Caki2 (cell line): Measurements from ENCODE around the gene OR2T34. TPM values are rescaled to one million over a fixed set of nuclear protein-coding genes. Genes with fewer than 3 reads are reported as not detected.
"Not testable (repeated sequence)": the region's sequence is repeated elsewhere in the genome, so short reads cannot be mapped to it uniquely, and the experiment has no call there.

Experiments
- DNase-seq: peaks from one replicate; pipeline ENCODE4 v3.0.0-alpha.2; 2015; ENCODE audit warnings: low read depth
- in situ Hi-C: cut with HindIII; loops from 2 replicates; pipeline ENCODE4 v1.10.0; 2016; ENCODE audit warnings: low sequenced_read_pairs, low pct_unique_long_range_greater_than_20kb, mixed read lengths
- total RNA-seq: library from RNA; depleted of rRNA; stranded (reverse); fragments of >200 nt; shearing (Covaris generic); gene quantifications from 2 replicates; pipeline ENCODE4 v1.2.3, GENCODE V29; 2014; ENCODE audit warnings: low replicate concordance; rRNA removed

The OR2T34 gene, protein sequence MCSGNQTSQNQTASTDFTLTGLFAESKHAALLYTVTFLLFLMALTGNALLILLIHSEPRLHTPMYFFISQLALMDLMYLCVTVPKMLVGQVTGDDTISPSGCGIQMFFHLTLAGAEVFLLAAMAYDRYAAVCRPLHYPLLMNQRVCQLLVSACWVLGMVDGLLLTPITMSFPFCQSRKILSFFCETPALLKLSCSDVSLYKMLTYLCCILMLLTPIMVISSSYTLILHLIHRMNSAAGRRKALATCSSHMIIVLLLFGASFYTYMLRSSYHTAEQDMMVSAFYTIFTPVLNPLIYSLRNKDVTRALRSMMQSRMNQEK
- not detected in 2 replicates for total RNA-seq

DNA sequence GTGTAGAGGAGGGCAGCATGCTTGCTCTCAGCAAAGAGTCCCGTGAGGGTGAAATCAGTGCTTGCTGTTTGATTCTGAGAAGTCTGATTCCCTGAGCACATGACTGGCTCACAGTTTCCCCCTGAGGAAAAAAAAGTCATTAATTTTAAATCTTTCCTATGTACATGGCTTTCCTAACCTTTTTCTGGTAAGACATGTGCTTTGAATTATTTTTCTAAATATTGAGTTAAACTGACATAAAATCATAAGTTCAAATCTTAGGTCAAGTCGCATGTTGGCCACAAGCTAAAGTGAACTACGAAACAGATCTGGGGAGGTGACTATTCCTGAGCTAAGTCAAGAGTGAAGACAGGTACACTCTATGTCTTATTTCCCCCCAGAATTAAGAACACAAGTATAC lies at the start of gene OR2T34:
OR2T34 (minus strand) TSS at position 101 of the 400 bp plus-strand sequence; CDS start at position 101, 0 bp downstream.
- in situ Hi-C loops, DNase-seq: not testable (repeated sequence)

DNA sequence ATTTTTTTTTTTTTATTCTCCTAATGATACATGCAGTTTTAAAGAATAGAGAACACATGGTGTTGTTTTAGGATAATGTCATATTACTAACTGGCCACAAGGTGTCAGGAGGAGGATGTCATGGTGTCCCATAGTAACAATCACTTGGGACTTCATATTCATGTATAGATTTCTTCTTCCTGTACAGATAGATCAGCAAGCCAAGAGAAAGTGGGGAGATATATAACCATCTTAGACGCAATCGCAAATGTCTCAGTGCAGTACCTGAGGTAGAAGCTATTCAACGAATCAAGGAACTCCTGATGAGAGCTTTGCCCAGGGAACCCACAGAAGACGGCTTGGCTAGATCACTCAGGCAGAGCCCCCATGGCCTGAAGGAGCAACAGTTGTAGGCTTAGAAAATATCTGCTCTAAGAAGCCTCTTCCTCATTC lies 48.0 kb upstream of the OR2T34 start:
- in situ Hi-C loops: no loop called here
- peak; percentile 2 for DNase-seq

DNA sequence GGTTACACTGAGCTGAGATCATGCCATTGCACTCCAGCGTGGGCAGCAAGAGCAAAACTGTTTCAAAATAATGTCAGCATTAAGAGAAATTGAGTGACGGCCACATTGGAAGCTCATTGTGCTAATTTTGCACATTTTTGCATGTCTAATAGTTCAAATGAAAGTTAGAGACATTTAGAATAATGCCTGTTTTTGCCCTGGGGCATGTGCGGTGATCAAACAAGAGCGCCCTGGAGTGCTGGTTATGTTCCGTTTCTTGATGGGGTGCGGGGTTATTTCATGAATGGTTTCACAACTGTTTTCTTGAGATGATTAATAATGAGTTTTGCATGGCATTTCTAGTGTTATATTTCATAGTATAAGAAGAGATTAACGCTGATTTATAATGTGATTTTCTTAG lies 47.2 kb upstream of the OR2T34 start:
- no peak for DNase-seq
- in situ Hi-C loops: no loop called here

DNA sequence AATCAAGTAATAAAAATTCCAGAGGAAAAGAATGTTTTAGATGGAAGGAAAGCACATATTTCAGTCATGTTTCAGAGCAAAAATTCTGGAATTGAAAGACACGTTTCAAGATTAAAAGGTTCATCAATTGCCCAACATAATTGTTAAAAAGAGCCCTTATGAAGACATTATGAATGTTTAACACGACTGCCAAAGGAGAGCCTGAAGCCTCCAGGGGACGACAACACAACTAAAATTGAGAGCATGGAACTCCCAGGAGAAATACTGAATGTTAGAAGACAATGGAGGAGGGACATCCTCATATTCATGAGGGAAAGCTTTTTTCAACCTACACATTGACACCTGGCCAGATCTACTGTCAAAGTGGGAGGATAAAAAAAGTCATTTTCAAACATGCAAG lies 44.3 kb upstream of the OR2T34 start:
- in situ Hi-C loops: no loop called here
- peak; percentile 0 for DNase-seq

DNA sequence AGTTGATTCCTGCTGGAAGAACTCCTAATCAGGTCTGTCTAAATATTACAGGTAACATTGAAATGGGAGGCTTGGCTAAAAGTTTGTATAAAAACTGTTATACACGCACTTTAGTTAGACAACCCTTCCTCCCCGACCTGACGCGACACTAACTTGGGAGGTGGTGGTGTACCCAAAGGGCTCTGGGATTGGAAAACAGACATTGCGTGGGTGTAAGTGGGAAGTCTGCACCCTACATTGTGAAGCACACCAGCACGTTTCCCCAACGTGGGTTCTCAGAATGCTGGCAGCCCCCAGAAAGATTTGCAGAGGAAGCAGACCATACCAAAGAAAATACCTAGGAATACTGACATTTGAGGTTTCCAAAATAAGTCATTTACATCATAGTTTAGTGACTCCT lies 43.6 kb upstream of the OR2T34 start:
- in situ Hi-C loops: no loop called here
- DNase-seq: no peak

DNA sequence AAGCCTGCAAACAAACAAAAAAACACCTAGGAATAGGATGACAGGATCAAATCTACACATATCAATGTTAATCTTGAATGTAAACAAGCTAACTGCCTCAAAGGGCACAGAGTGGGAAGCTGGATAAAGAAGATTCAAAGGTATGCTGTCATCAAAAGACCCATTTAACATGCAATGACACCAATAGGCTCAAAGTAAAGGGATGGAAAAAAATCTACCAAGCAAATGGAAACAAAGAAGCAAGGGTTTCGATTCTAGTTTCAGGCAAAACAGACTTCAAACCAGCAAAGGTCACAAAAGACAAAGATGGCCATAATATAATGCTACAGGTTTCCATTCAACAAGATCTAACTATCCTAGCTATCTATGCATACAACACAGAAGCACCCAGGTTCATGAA lies 39.2 kb upstream of the OR2T34 start:
- DNase-seq: no peak
- in situ Hi-C loops: no loop called here

DNA sequence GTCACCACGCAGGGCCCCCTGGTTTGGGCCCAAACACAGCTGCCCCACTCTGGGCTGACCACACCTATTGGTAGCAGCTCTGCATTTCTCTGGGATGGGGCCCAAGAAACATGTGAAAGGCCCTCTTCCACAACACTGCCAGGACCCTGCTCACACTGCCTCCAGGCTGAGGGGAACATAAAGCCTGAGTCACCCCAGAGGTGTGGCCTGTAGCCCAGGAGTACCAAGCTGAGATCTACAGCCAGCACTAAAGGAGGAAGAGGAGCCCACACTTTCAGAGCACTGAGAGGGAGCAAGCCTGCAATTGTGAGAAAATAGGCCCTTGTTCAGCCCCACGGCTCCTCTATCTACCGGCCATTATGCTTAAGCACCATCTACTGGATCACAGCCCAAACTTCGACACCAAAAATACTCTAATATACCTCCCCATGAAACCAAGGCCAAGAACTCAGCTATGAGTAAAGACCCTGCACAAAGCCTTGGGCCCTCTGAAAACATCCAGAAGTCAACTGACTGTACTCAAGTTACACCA lies 37.4 kb upstream of the OR2T34 start:
- in situ Hi-C loops: no loop called here
- DNase-seq: no peak

DNA sequence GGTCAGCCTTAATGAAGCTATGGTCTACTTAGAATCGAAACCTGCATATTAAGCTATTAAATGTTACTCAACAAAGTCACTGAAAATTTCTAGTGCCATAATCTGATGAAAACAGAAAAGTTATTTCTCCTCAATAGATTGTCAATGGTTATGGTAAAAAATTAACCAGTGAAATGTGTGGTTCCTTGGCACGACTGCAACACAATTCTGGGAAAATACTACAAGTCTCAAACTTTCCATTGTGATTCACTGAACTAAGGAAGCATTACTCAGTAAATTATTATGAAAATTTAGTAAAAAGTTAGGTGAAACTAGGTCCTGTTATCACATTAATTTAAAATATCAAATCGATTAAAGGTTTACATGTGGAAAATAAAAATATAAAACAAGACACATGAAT lies 35.7 kb upstream of the OR2T34 start:
- in situ Hi-C loops: no loop called here
- no peak for DNase-seq

DNA sequence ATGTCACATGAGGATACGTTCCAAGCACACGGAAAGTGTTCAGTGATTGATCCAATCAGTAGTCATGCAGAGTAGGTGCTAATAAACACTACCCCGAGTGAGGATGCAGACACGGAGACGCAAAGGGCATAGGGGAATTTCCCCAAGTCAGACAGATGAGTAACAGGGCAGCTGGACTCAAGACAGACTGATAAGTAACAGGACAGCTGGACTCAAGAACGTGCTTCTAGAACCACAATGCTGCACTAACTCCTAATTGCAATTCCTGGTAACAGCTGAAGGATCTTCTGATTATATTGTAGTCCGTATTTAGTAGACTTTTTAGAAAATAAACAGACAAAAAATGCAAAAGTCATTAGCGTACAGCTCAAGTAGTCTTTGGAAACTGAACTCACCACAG lies 24.8 kb upstream of the OR2T34 start:
- no peak for DNase-seq
- in situ Hi-C loops: no loop called here

DNA sequence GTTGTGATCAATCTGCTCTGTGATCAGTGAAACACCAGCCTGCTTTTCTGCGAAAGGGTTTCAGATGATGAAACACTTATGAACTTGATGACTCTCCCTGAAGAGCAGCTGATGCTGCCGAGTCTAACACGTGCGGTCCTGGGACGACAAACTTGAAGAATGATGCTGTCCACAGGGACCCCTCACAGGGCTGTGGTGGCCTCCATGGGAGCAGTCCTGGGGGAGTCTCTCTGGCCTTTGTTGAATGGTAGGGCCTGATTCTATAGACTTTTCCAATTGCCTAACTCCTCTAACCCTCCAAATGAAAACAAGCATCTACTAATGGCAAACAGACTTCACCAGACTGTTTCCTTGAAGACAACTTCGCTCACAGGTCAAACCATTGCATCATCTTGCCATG lies 23.0 kb upstream of the OR2T34 start, which contains the start of gene OR2T10:
OR2T10 (minus strand) TSS at position 112 of the 400 bp plus-strand sequence. CDS start 3,932 bp downstream, outside the sequence.
- no peak for DNase-seq
- in situ Hi-C loops: no loop called here

DNA sequence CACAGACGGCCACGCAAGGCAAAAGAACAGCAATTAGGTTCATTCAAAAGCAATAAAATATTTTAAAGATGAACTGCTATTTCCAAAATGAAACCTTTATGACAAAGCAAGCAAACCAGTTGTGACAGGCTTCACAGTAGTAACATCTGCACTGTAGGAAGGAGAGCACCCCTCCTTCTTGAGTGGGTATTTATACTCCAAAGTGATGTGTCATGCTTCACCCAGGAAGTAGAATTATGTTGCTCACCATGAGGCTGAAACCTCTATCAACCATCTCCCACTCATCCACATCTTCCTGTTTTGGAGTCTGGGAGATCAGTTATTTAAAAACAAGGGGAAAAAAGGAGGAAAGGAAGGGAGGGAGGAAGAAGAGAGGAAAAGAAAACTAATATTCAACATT lies 22.1 kb upstream of the OR2T34 start:
- in situ Hi-C loops: no loop called here

DNA sequence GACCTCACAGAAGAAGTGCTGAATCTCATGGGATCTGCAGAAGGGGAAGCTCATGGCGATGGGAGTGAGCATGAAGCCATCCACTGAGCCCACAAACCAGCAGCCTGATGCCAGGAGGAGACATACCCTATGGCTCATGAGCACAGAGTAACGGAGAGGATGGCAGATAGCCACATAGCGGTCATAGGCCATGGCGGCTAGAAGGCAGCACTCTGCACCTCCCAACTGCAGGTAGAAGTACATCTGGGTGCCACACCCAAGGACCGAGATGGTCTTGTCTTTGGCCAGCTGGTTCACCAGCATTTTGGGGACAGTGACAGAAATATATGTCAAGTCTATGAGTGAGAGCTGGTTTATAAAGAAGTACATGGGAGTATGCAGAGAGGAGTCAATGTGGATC lies 18.7 kb upstream of the OR2T34 start:
- no peak for DNase-seq
- in situ Hi-C loops: no loop called here

More for the DNA sequence above, 22.1 kb upstream of the OR2T34 start:
- DNase-seq: no peak

DNA sequence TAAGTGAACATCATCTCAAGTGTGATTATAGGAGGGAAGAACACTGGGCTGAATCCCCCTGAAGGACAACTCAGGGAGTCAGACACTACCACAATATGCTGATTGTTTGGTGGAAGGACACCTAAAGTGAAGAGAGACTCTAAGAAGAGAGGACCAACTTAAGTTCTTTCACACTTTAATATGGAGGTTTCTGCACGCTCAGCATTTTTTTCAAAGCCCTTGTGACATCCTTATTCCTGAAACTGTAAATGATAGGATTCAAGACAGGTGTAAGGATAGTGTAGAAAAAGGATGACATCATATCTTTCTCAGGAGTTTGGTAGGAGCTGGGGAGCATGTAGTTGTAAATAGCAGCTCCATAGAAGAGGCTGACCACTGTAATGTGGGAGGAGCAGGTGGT lies 18.1 kb upstream of the OR2T34 start:
- in situ Hi-C loops: no loop called here
- no peak for DNase-seq

DNA sequence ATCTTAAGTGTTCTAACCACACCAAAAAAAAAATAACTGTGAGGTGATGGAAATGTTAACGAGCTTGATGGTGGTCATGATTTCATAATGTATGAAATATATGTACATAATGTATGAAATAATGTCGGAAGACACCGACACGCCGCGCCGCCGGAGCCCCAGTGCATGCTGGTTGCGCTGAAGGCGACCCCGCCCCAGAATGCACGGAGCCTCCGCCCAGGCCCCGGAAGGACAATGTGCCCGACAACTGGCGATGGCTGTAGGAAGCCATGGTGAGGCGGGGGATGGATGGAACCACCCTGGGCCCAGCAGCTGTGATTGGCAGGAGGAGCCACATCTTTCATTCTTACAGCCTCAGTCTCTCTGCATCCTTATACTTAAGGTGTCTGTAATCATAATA lies 15.5 kb upstream of the OR2T34 start:
- in situ Hi-C loops: no loop called here
- no peak for DNase-seq

DNA sequence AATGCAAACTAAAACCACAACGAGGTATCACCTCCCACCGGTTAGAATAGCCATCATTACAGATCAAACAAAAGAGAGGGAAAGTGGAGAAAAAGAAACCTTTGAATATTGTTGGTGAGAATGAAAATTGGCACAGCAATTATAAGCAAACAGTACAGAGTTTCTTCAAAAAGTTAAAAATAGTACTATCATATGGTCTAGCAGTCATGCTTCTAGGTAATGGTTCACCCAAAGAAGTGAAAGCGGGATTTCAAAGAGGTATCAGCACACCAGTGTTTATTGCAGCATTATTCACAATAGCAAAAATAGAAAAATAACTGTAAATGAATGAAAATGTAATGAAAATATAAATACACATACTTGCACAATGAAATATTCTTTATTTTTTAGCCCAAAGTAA lies 14.8 kb upstream of the OR2T34 start:
- no peak for DNase-seq
- in situ Hi-C loops: no loop called here

DNA sequence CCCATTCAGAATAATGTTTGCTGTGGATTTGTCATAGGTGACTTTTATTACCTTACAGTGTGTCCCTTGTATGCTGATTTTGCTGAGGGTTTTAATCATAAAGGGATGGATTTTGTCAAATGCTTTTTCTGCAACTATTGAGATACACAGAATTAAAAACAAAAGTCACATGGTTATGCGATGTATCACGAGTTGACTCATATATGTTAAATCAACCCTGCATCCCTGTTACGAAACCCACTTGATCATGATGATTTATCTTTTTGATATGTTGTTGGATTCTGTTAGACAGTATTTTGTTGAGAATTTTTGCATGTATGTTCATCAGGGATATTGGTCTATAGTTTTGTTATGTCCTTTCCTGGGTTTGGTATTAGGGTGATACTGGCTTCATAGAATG lies 10.7 kb upstream of the OR2T34 start:
- in situ Hi-C loops: no loop called here
- DNase-seq: no peak

DNA sequence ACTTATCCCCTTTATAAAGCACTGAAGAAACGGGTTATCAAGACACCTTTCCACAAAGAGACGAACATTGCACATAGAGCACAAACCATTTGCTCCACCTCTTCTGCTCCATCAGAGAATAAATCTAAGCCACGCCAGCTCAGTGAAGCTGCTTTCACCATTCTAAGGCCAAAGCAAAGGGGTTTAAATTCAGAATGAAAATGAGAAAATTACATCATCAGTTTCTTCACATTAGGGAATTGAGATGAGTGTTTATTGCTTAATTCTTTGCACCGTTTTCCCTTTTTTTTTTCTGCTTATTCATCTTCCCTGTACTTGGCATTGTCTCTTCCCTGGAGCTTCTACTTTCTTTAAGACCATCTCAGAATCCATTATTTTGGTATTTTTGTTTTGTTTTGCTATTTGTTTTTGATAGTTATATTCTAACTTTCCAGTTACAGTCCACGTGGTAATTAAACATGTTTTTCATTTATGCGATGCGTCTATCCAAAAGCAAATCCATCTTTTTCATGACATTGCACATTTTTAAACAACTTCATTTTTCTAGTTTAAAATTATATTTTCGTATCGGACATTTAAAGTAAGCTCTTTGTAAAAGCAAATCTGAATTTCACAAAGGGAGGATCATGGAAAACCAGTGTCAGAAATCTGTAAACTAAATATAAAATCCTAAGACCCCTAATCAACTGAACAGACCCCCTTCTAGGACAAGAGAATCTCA lies 1.9 kb upstream of the OR2T34 start:
- no peak for DNase-seq
- in situ Hi-C loops: no loop called here

DNA sequence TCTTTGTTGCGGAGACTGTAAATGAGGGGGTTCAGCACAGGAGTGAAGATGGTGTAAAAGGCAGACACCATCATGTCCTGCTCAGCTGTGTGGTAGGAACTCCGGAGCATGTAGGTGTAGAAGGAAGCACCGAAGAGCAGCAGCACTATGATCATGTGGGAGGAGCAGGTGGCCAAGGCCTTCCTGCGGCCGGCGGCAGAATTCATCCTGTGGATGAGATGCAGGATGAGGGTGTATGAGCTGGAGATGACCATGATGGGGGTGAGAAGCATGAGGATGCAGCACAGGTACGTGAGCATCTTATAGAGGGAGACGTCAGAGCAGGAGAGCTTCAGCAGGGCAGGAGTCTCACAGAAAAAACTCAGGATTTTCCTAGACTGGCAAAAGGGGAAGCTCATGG lies 701 bp downstream of the OR2T34 start:
- in situ Hi-C loops: not testable (repeated sequence)

DNA sequence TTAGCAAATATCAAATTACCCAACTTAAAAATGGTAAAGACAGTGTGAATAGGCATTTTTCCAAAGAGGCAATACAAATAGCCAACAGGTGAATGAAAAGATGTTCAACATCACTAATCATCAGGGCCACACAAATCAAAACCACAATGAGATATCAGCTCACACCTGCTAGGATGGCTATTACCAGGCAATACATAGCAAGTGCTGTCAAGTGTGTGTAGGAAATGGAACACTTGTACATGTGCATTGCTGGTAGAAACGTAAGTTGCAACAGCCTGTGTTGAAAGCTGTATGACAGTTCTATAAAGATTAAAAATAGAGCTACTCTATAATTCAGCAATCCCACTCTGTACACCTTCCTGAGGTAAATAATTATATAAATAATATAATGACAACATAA lies 2.5 kb downstream of the OR2T34 start:
- DNase-seq, in situ Hi-C loops: not testable (repeated sequence)

More for the DNA sequence above, 701 bp downstream of the OR2T34 start:
- not testable (repeated sequence) for DNase-seq
